WTC11 (cell line): Measurements from ENCODE around the gene GNB2. TPM values are rescaled to one million over a fixed set of nuclear protein-coding genes. Genes with fewer than 3 reads are reported as not detected.

Experiments
- ATAC-seq: fragments of 200-7000 bp; cut with Tn5 transposase; 2 replicates; pipeline ENCODE4 v1.10.0; 2021; ENCODE audit warnings: mild to moderate bottlenecking, moderate library complexity
- CTCF ChIA-PET: fragments of 300-600 bp; sonication (Branson Sonifier 250); formaldehyde crosslinking; loops from one replicate; lab custom pipeline; 2021; ENCODE audit warnings: antibody characterized with exemption; lab: Charles Lee
- POLR2A ChIA-PET: fragments of 350-600 bp; sonication (Branson Sonifier 250); formaldehyde crosslinking; loops from one replicate; lab custom pipeline; 2021; ENCODE audit warnings: antibody characterized with exemption; lab: Charles Lee
- DNase-seq: peaks from one replicate; pipeline ENCODE4 v3.0.0; 2021; ENCODE audit warnings: low spot score
- H3K27ac Mint-ChIP-seq: 2 replicates; pipeline ENCODE4 v1.8.0; 2021; ENCODE audit warnings: mixed read lengths
- H3K27me3 Mint-ChIP-seq: 2 replicates; pipeline ENCODE4 v1.8.0; 2021; ENCODE audit warnings: low read depth, mild to moderate bottlenecking, moderate library complexity, mixed read lengths
- H3K36me3 Mint-ChIP-seq: 2 replicates; pipeline ENCODE4 v1.8.0; 2021; ENCODE audit warnings: mixed read lengths
- H3K4me1 Mint-ChIP-seq: 2 replicates; pipeline ENCODE4 v1.8.0; 2022; ENCODE audit warnings: mixed read lengths
- H3K4me3 Mint-ChIP-seq: 2 replicates; pipeline ENCODE4 v1.8.0; 2021; ENCODE audit warnings: mild to moderate bottlenecking, moderate library complexity, mixed read lengths
- H3K9me3 Mint-ChIP-seq: 2 replicates; pipeline ENCODE4 v1.8.0; 2021; ENCODE audit warnings: mixed read lengths
- ATF1 ChIP-seq: sonication (generic); formaldehyde crosslinking; IDR thresholded peaks from 2 replicates; pipeline ENCODE4 v1.8.1; 2023; ENCODE audit warnings: mild to moderate bottlenecking, moderate library complexity, missing genetic modification reagents
- CTCF ChIP-seq: fragments of 200-600 bp; IDR thresholded peaks from 2 replicates; pipeline ENCODE4 v1.8.0; 2022; ENCODE audit warnings: antibody characterized with exemption
- EMX1 ChIP-seq: fragments of 250-450 bp; sonication (Bioruptor Pico); IDR thresholded peaks from 2 replicates; pipeline ENCODE4 v1.8.0; 2021; ENCODE audit warnings: mild to moderate bottlenecking
- KAT7 ChIP-seq: sonication (generic); formaldehyde crosslinking; IDR thresholded peaks from 2 replicates; pipeline ENCODE4 v1.8.1; 2023; ENCODE audit warnings: missing genetic modification reagents, mild to moderate bottlenecking, borderline replicate concordance
- MXD4 ChIP-seq: fragments of 250-450 bp; sonication (Bioruptor Pico); IDR thresholded peaks from 2 replicates; pipeline ENCODE4 v1.8.0; 2021; ENCODE audit warnings: mild to moderate bottlenecking, moderate library complexity, borderline replicate concordance
- MYBL2 ChIP-seq: sonication (generic); formaldehyde crosslinking; IDR thresholded peaks from 2 replicates; pipeline ENCODE4 v1.8.1; 2023; ENCODE audit warnings: mild to moderate bottlenecking, moderate library complexity, missing genetic modification reagents
- RORB ChIP-seq: fragments of 250-450 bp; sonication (Bioruptor Pico); IDR thresholded peaks from 2 replicates; pipeline ENCODE4 v1.9.0; 2021; ENCODE audit warnings: mild to moderate bottlenecking
- SMAD3 ChIP-seq: sonication (generic); formaldehyde crosslinking; IDR thresholded peaks from 2 replicates; pipeline ENCODE4 v1.8.0; 2022; ENCODE audit warnings: missing genetic modification reagents, mild to moderate bottlenecking, borderline replicate concordance
- TCF7 ChIP-seq: sonication (generic); formaldehyde crosslinking; IDR thresholded peaks from 2 replicates; pipeline ENCODE4 v1.8.0; 2022; ENCODE audit warnings: mild to moderate bottlenecking, low read depth, missing genetic modification reagents, moderate library complexity
- ZNF219 ChIP-seq: sonication (generic); formaldehyde crosslinking; IDR thresholded peaks from 2 replicates; pipeline ENCODE4 v1.8.0; 2023; ENCODE audit warnings: missing genetic modification reagents, mild to moderate bottlenecking, borderline replicate concordance
- ZNF281 ChIP-seq: sonication (generic); formaldehyde crosslinking; IDR thresholded peaks from 2 replicates; pipeline ENCODE4 v1.8.0; 2023; ENCODE audit warnings: mild to moderate bottlenecking, missing genetic modification reagents
- ZNF423 ChIP-seq: fragments of 250-450 bp; sonication (Bioruptor Pico); IDR thresholded peaks from 2 replicates; pipeline ENCODE4 v2.1.2; 2022; ENCODE audit warnings: mild to moderate bottlenecking, moderate library complexity
- ZNF425 ChIP-seq: fragments of 250-450 bp; sonication (Bioruptor Pico); conservative IDR thresholded peaks from 2 replicates; pipeline ENCODE4 v1.9.0; 2021; ENCODE audit warnings: mild to moderate bottlenecking
- total RNA-seq: library from RNA; stranded (reverse); gene quantifications from 3 replicates; pipeline ENCODE4 v1.2.3, GENCODE V29; 2021
- TF ChIP-seq, protein P1 (sequence below): sonication (generic); formaldehyde crosslinking; conservative IDR thresholded peaks from 2 replicates; pipeline ENCODE4 v1.8.1; 2022; ENCODE audit warnings: mild to moderate bottlenecking, missing genetic modification reagents

The GNB2 gene
- total RNA-seq, 1 experiment from 2014 or later, result 194 TPM

DNA sequence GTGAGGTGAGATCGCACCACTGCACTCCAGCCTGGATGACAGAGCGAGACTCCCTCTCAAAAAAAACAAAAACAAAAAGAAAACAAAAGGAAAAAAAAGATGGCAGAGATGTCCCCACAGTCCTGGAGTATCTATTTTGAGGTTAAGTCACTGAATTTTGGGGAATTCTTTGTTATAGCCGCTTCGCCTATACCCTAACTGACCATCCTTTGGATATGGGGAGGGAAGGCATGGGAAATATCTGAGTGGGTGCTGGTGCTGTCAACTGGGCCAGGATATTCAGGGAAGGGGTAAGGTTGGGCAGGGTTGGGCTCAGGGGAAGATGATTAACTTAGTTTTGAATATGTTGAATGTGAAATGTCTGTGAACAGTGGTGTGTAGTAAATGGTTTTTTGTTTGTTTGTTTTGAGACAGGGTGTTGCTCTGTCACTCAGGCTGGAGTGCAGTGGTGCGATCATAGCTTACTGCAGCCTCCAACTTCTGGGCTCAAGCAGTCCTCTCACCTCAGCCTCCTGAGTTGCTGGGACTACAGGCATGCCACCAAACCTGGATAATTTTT is 8.3 kb upstream of the GNB2 start:
- CTCF ChIA-PET, result interaction anchor here (1.5 kb wide), 1 partner anchor 31 kb away, joined by 7 read pairs; no protein-coding TSS in a partner anchor
- no peak for ATAC-seq

GRCh38 chr7:100667331-100668068 is 6.0 kb upstream of the GNB2 start:
- H3K27me3 Mint-ChIP-seq, result peaks cover 53% of the 10 kb centered on the region
- POLR2A ChIA-PET, result no interaction called here
- CTCF ChIA-PET, result interaction anchor here (0.8 to 1.8 kb wide), 8 partner anchors 11 to 57 kb away, joined by 3 to 13 read pairs (median 4); partner anchors contain the start of genes ACTL6B, MOSPD3 and POP7

More for the DNA sequence above, 8.3 kb upstream of the GNB2 start:
- Mint-ChIP-seq H3K27me3 (peaks cover 41% of the 10 kb centered on the region), H3K36me3 (no peaks in the 10 kb centered on the region), H3K9me3 (peaks cover 3% of the 10 kb centered on the region; the same call in 1 of the 2 replicates), H3K4me3 (no peak overlapping the region), H3K4me1 (peaks cover 5% of the 10 kb centered on the region), H3K27ac (no peak overlapping the region)
- no peak for DNase-seq
- POLR2A ChIA-PET, result no interaction called here
- TF ChIP-seq RORB (CRISPR knock-in tag) (no peak), ATF1 (CRISPR knock-in tag) (no peak)

More at GRCh38 chr7:100667331-100668068, 6.0 kb upstream of the GNB2 start:
- Mint-ChIP-seq H3K27ac (no peak overlapping the region; the same call in 1 of the 2 replicates), H3K4me3 (no peak overlapping the region), H3K9me3 (peaks cover 3% of the 10 kb centered on the region; the same call in 1 of the 2 replicates), H3K4me1 (peaks cover 5% of the 10 kb centered on the region), H3K36me3 (no peaks in the 10 kb centered on the region)
- TF ChIP-seq SMAD3 (no peak), KAT7 (CRISPR knock-in tag) (no peak), ZNF281 (CRISPR knock-in tag) (no peak), TCF7 (CRISPR knock-in tag) (no peak), ATF1 (CRISPR knock-in tag) (no peak), MYBL2 (no peak), MXD4 (CRISPR knock-in tag) (no peak), CTCF (no peak), EMX1 (no peak), ZNF423 (no peak), ZNF219 (CRISPR knock-in tag) (no peak), ZNF425 (CRISPR knock-in tag) (no peak)
- TF ChIP-seq, protein P1, sequence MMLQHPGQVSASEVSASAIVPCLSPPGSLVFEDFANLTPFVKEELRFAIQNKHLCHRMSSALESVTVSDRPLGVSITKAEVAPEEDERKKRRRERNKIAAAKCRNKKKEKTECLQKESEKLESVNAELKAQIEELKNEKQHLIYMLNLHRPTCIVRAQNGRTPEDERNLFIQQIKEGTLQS (CRISPR knock-in tag), result no peak
- ATAC-seq (no peak), DNase-seq (no peak)
